ENCODE results near the gene TLE7.

TLE7 gene

GRCh38 chr16:71473891-71474290 is 32.0 kb upstream of the TLE7 start:
- DNase-seq (ENCODE audit: extremely low read depth, insufficient read length) = no peak
- no peaks in the 10 kb centered on the region for H3K27me3 ChIP-seq (replicated peaks; ENCODE audit: control insufficient read depth, insufficient read depth, low read length)
- H3K4me3 ChIP-seq (replicated peaks; ENCODE audit: low read depth, low read length) = no peak overlapping the region
- TF ChIP-seq, protein P1, sequence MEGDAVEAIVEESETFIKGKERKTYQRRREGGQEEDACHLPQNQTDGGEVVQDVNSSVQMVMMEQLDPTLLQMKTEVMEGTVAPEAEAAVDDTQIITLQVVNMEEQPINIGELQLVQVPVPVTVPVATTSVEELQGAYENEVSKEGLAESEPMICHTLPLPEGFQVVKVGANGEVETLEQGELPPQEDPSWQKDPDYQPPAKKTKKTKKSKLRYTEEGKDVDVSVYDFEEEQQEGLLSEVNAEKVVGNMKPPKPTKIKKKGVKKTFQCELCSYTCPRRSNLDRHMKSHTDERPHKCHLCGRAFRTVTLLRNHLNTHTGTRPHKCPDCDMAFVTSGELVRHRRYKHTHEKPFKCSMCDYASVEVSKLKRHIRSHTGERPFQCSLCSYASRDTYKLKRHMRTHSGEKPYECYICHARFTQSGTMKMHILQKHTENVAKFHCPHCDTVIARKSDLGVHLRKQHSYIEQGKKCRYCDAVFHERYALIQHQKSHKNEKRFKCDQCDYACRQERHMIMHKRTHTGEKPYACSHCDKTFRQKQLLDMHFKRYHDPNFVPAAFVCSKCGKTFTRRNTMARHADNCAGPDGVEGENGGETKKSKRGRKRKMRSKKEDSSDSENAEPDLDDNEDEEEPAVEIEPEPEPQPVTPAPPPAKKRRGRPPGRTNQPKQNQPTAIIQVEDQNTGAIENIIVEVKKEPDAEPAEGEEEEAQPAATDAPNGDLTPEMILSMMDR (IDR thresholded peaks at IDR 0.05; ENCODE audit: insufficient read depth, low read length, poor library complexity, severe bottlenecking) = no peak
- H3K36me3 ChIP-seq (ENCODE audit: control insufficient read depth, insufficient read depth, low read length) = no peaks in the 10 kb centered on the region; the same call in 1 of the 2 replicates

DNA sequence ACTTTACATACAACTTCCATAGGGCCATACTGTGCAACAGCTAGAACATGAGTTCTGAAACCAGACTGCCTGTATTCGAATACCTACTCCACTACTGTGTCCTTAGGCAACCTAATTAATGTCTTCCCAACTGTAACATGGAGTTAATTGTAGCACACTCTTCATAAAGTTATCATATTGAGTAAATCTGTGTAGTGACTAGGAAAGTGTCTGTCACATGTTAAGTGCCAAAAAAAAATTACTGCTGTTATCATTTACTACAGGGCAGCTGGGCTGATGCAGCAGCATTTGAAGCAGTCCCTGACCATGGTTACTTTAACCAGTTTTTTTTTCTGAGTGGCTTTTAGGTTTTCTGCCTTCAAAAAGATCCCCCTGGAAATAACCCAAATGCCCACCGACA is 31.1 kb upstream of the TLE7 start:
- Histone ChIP-seq H3K4me3 (replicated peaks; ENCODE audit: low read depth, low read length) (no peak overlapping the region), H3K27me3 (replicated peaks; ENCODE audit: control insufficient read depth, insufficient read depth, low read length) (no peaks in the 10 kb centered on the region), H3K36me3 (ENCODE audit: control insufficient read depth, insufficient read depth, low read length) (no peaks in the 10 kb centered on the region; the same call in 1 of the 2 replicates)
- TF ChIP-seq, protein P1 (IDR thresholded peaks at IDR 0.05; ENCODE audit: insufficient read depth, low read length, poor library complexity, severe bottlenecking) = no peak
- no peak for DNase-seq (ENCODE audit: extremely low read depth, insufficient read length)

DNA sequence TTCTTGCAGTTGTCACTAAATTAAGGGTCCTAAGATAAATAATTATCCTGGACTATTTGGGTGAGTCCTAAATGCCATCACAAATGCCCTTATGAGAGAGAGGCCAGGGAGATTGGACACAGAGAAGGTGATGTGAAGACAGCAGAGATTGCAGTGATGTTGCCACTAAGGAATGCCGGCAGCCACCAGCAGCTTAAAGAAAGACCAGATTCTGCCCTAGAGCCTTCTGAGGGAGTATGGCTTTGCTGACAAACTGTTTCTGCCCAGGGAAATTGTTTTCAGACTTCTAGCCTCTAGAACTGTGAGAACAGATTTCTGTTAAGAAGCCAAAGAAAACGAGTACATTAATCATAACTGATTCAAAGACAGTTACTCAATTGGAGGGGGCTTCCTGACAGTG is 30.2 kb upstream of the TLE7 start:
- H3K4me3 ChIP-seq (replicated peaks; ENCODE audit: low read depth, low read length) = no peak overlapping the region
- TF ChIP-seq, protein P1 (IDR thresholded peaks at IDR 0.05; ENCODE audit: insufficient read depth, low read length, poor library complexity, severe bottlenecking) = no peak
- H3K27me3 ChIP-seq (replicated peaks; ENCODE audit: control insufficient read depth, insufficient read depth, low read length) = no peaks in the 10 kb centered on the region
- DNase-seq (ENCODE audit: extremely low read depth, insufficient read length) = no peak
- H3K36me3 ChIP-seq (ENCODE audit: control insufficient read depth, insufficient read depth, low read length) = no peaks in the 10 kb centered on the region; the same call in 1 of the 2 replicates

GRCh38 chr16:71467810-71468209 is 26.0 kb upstream of the TLE7 start:
- Histone ChIP-seq H3K4me3 (replicated peaks; ENCODE audit: low read depth, low read length) (no peak overlapping the region), H3K36me3 (ENCODE audit: control insufficient read depth, insufficient read depth, low read length) (no peaks in the 10 kb centered on the region), H3K27me3 (replicated peaks; ENCODE audit: control insufficient read depth, insufficient read depth, low read length) (no peaks in the 10 kb centered on the region)
- TF ChIP-seq, protein P1 (IDR thresholded peaks at IDR 0.05; ENCODE audit: insufficient read depth, low read length, poor library complexity, severe bottlenecking) = no peak
- DNase-seq (ENCODE audit: extremely low read depth, insufficient read length) = peak; percentile 16

GRCh38 chr16:71464231-71464630 is 22.4 kb upstream of the TLE7 start:
- Histone ChIP-seq H3K27me3 (replicated peaks; ENCODE audit: control insufficient read depth, insufficient read depth, low read length) (no peaks in the 10 kb centered on the region), H3K36me3 (ENCODE audit: control insufficient read depth, insufficient read depth, low read length) (no peaks in the 10 kb centered on the region), H3K4me3 (replicated peaks; ENCODE audit: low read depth, low read length) (no peak overlapping the region)
- no peak for DNase-seq (ENCODE audit: extremely low read depth, insufficient read length)
- TF ChIP-seq, protein P1 (IDR thresholded peaks at IDR 0.05; ENCODE audit: insufficient read depth, low read length, poor library complexity, severe bottlenecking) = no peak
